Measurements from ENCODE around the gene CHRDL2.

CHRDL2 gene

GRCh38 chr11:74684661-74685060 is 46.6 kb downstream of the CHRDL2 start:
- DNase-seq, result no peak

GRCh38 chr11:74683941-74684481 is 47.2 kb downstream of the CHRDL2 start:
- no peak for DNase-seq

GRCh38 chr11:74683279-74683871 is 47.9 kb downstream of the CHRDL2 start:
- no peak for DNase-seq

- no peak for DNase-seq
These were observed 48.4 kb downstream of the CHRDL2 start for GRCh38 chr11:74682731-74683278.

GRCh38 chr11:74681686-74682651 is 49.3 kb downstream of the CHRDL2 start:
- DNase-seq, result peak; percentile 17

GRCh38 chr11:74680703-74681531 is 50.3 kb downstream of the CHRDL2 start:
- DNase-seq, result peak; percentile 25

- DNase-seq, result no peak
These were observed 51.1 kb downstream of the CHRDL2 start for GRCh38 chr11:74680035-74680671.

- no peak for DNase-seq
These were observed 51.7 kb downstream of the CHRDL2 start for GRCh38 chr11:74679513-74679865.

- no peak for DNase-seq
These were observed 52.4 kb downstream of the CHRDL2 start for GRCh38 chr11:74678591-74679512.

GRCh38 chr11:74678041-74678440 is 53.2 kb downstream of the CHRDL2 start:
- DNase-seq, result no peak

GRCh38 chr11:74677131-74677530 is 54.1 kb downstream of the CHRDL2 start:
- DNase-seq, result no peak

GRCh38 chr11:74676596-74676995 is 54.6 kb downstream of the CHRDL2 start:
- DNase-seq, result no peak

- no peak for DNase-seq
These were observed 55.5 kb downstream of the CHRDL2 start for GRCh38 chr11:74675761-74676160.

- no peak for DNase-seq
These were observed 57.4 kb downstream of the CHRDL2 start for GRCh38 chr11:74673693-74674360.

GRCh38 chr11:74672956-74673692 is 58.1 kb downstream of the CHRDL2 start:
- no peak for DNase-seq

GRCh38 chr11:74672332-74672955 is 58.8 kb downstream of the CHRDL2 start:
- DNase-seq, result no peak

- no peak for DNase-seq
These were observed 59.6 kb downstream of the CHRDL2 start for GRCh38 chr11:74671520-74672196.

- no peak for DNase-seq
These were observed 61.1 kb downstream of the CHRDL2 start for GRCh38 chr11:74670171-74670570.

All from RPMI8226 (cell line).